ENCODE data around the gene ZNF592. TPM values are rescaled to one million over a fixed set of nuclear protein-coding genes. Genes with fewer than 3 reads are reported as not detected.

Gene ZNF592
- total and polyA plus RNA-seq, 2 of the 13 experiments (the other 11 are each of a cell fraction or from before 2014, with no cell fraction given): 8.2 to 9.8 TPM

- no peak for TF ChIP-seq ZNF597 (CRISPR knock-in tag; IDR thresholded peaks at IDR 0.05)
- TF ChIP-seq KAT8 (CRISPR knock-in tag; IDR thresholded peaks at IDR 0.05): peak; percentile 96
- no peak for TF ChIP-seq TOPORS (CRISPR knock-in tag; IDR thresholded peaks at IDR 0.05)
- TF ChIP-seq, protein P1, sequence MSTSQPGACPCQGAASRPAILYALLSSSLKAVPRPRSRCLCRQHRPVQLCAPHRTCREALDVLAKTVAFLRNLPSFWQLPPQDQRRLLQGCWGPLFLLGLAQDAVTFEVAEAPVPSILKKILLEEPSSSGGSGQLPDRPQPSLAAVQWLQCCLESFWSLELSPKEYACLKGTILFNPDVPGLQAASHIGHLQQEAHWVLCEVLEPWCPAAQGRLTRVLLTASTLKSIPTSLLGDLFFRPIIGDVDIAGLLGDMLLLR (CRISPR knock-in tag; IDR thresholded peaks at IDR 0.05): no peak; the same call in none of the 2 replicates
- TF ChIP-seq HOXD1 (CRISPR knock-in tag; IDR thresholded peaks at IDR 0.05): peak; percentile 50; the same call in 1 of the 2 replicates
- peak; percentile 73; the same call in 1 of the 2 replicates for TF ChIP-seq ZNF724P (CRISPR knock-in tag; IDR thresholded peaks at IDR 0.05; ENCODE audit: borderline replicate concordance)
- TF ChIP-seq, protein P2, sequence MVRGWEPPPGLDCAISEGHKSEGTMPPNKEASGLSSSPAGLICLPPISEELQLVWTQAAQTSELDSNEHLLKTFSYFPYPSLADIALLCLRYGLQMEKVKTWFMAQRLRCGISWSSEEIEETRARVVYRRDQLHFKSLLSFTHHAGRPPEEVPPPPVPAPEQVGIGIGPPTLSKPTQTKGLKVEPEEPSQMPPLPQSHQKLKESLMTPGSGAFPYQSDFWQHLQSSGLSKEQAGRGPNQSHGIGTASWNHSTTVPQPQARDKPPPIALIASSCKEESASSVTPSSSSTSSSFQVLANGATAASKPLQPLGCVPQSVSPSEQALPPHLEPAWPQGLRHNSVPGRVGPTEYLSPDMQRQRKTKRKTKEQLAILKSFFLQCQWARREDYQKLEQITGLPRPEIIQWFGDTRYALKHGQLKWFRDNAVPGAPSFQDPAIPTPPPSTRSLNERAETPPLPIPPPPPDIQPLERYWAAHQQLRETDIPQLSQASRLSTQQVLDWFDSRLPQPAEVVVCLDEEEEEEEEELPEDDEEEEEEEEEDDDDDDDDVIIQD (CRISPR knock-in tag; IDR thresholded peaks at IDR 0.05; ENCODE audit: low read depth): peak; percentile 58; the same call in 1 of the 2 replicates
- TF ChIP-seq TARDBP (CRISPR knock-in tag; IDR thresholded peaks at IDR 0.05): peak; percentile 36; the same call in 1 of the 2 replicates
- peak; percentile 82; the same call in 1 of the 2 replicates for TF ChIP-seq ZNF563 (CRISPR knock-in tag; IDR thresholded peaks at IDR 0.05)
- no peak for TF ChIP-seq MTA3 (CRISPR knock-in tag; IDR thresholded peaks at IDR 0.05)
- no peak for TF ChIP-seq USF2 (IDR thresholded peaks at IDR 0.05; ENCODE audit: low read depth, low read length)
- no peak for TF ChIP-seq USF2 (CRISPR knock-in tag; IDR thresholded peaks at IDR 0.05; ENCODE audit: borderline replicate concordance)
- TF ChIP-seq ZXDC (CRISPR knock-in tag; IDR thresholded peaks at IDR 0.05): no peak
- peak; percentile 48; the same call in 1 of the 2 replicates for TF ChIP-seq ZNF607 (CRISPR knock-in tag; IDR thresholded peaks at IDR 0.05; ENCODE audit: borderline replicate concordance)
- TF ChIP-seq ZNF687 (CRISPR knock-in tag; IDR thresholded peaks at IDR 0.05): peak; percentile 97
- no peak for TF ChIP-seq ZC3H13 (CRISPR knock-in tag; IDR thresholded peaks at IDR 0.05)
- no peak for TF ChIP-seq PLRG1 (conservative IDR thresholded peaks at IDR 0.05)
Observed at GRCh38 chr15:84716036-84716732, 32.2 kb upstream of the ZNF592 start, which contains the start of gene SEC11A (continued).
